GM15510 (cell line): ENCODE data around the gene DAAM2.

Experiments used
- POLR2A ChIP-seq: IDR thresholded peaks from 3 replicates; pipeline ENCODE4 v1.6.1; 2011; ENCODE audit warnings: borderline replicate concordance; ENCODE audit not compliant: insufficient read length; ENCODE audit errors: extremely low read depth

Gene DAAM2

GRCh38 chr6:39839445-39839844, 47.3 kb downstream of the DAAM2 start:
- no peak for TF ChIP-seq POLR2A

GRCh38 chr6:39840781-39841180, 48.6 kb downstream of the DAAM2 start:
- TF ChIP-seq POLR2A = no peak

- no peak for TF ChIP-seq POLR2A
Observed at GRCh38 chr6:39841291-39841690, 49.1 kb downstream of the DAAM2 start.

- no peak for TF ChIP-seq POLR2A
Observed at GRCh38 chr6:39841923-39842322, 49.7 kb downstream of the DAAM2 start.

DNA sequence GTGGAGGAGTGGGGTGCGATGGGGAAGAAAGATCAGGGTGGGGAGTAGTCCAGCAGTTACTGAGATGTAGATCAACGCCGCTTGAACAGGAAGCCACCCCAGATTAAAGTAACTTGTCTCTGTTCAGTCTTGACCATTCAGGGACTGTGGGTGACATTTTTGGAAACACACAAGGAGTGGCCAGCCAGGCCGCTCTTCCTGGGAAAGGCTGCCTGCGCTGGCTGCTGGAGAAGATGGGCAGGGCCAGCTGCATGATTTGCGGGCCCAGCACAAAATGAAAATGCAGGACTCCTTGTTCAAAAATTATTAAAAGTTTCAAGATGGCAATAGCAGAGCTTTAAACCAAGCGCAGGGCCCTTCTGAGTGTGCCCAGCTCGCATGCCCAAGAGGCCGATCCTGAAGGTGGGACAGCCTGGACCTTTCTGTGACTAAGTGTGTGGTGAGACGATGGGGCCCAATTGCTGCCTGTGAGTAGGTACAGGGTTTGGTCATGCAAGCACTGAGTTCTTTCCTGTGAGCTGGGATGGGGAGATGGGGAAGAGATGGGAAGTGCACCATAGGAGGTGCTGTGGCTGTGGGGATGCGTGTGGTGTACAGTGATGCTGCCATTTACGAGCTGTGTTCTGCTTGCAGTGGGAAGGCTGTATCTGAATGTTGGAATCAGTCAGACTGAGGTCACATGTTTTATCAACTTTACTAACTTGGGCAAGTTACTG, 51.3 kb downstream of the DAAM2 start:
- no peak for TF ChIP-seq POLR2A

DNA sequence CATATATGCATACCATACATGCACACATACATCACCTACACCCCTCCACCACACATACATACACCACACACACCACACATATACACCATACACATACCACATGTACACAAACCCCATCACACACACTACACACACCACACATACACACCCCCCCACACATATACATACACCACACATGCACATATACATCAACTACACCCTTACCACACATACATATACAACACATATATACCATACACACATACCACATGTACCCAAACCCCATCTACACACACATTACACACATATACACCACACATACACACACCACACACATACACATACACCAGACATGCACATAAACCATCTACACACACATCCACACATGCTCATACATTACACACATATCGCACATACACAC, 52.7 kb downstream of the DAAM2 start:
- no peak for TF ChIP-seq POLR2A

DNA sequence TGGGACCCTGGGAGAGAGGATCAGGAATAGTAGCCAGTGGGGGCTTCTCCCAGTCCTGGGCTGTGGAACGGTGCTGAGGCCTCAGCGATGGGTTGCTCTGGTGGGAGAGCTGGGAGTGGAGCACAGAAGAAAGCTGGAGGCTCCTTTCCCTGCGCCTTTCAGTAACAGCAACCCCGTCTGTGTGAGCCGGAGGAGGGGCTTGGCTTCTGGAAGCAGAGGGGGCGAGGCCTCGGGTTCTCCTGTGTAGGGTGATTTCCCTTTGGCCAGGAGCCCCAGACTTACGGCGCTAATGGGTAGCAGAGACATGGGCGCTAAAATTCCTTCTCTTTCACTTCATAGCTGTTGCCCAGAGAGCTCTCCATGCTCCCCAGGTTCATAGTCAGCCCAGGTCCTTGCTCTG, 55.0 kb downstream of the DAAM2 start:
- TF ChIP-seq POLR2A = no peak

- TF ChIP-seq POLR2A = no peak
Observed at GRCh38 chr6:39848171-39848570, 56.0 kb downstream of the DAAM2 start.

DNA sequence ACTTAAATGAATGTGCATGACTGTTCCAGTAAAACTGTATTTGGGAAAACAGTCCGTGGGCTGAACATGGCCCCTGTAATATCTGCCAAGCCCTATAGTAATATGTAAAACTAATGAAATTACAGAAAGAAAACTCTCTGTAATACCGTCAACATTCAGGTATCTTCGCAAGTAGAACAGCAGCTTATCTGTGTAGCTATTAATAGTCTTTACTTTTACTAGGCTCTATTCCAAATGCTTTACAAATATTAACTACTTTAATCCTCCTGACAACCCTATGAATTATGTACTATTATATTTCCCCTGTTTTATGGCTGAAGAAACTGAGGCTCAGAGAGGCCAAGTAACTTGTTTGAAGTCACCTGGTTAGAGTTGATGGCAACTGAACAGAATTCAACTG, 57.1 kb downstream of the DAAM2 start:
- TF ChIP-seq POLR2A = no peak

GRCh38 chr6:39849764-39850163, 57.6 kb downstream of the DAAM2 start:
- TF ChIP-seq POLR2A = no peak

DNA sequence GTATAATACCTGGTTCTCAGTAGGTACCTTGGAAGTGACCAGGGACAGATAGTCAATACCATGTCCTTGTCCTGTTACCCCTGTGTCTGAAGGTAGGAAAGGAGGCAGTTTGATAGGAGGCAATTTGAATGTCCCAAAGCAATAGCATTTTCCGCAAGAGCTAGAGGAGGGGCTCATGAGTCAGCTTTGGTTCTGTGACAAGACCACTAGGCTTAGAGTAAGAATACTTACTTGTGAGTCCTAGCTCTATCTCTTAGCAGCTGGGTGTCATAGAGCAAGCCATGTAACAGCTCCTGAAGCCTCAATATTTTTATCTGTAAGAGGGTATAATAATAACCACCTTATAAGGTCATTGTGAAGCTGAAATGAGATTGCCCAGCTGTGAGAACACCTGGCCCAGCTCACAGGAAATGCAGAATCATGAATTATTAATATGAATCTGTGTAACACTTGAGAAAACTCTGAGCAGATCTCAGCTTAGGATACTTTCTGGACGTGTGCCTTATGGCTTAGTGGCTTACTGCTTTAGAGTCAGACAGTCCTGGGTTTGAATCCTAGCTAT, 58.6 kb downstream of the DAAM2 start:
- no peak for TF ChIP-seq POLR2A

GRCh38 chr6:39851331-39851730, 59.2 kb downstream of the DAAM2 start:
- no peak for TF ChIP-seq POLR2A

- TF ChIP-seq POLR2A = no peak
Observed at GRCh38 chr6:39852324-39852723, 60.1 kb downstream of the DAAM2 start.

DNA sequence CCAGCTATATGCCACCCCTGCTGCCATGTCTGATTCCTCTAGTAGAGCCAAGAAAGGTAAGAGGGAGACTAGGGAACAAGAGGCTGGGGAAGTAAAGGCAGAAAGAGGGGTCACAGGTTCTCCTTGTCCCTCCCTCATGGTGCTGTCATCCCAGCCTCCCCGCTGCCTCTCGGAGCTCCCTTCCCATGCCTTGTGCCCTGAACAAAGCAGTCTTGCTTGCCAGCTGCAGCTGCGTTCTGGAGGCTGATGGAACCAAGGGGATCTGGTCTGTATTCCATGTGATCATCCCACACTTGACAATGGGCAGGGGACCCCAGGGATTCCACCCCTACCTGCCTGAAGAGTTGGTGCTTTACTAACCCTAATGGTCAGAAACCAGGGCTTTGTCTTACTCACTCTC, 61.4 kb downstream of the DAAM2 start:
- no peak for TF ChIP-seq POLR2A

DNA sequence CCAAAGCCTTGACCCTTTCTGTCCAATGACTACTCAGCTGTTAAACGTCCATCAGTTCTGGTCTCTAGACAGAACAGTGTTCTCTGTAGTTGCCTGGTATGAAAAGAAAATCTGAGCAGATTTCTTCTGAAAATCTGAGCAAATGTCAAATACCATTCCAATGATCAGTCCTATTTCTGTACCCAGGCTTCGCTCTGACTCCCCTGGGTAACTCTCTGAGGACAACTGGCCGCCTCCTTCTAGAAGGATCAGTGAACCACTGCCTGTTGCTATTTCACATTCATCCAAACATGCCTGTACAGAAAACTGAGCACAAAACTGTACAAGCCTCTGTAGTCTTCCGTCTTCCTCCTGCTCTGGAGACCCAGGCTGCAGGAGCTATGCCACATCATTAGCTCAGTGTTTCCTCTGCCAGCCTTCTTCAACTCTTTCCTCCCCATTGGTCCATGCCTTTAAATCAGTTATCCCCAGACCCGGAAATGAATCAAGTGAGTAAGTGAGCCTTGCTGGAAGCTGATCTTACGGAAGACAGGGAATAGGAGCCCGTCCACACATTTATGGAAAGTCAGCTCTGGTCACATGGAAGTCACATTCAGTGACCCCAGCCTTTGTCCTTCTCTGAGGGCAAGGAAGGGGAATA, 63.3 kb downstream of the DAAM2 start:
- no peak for TF ChIP-seq POLR2A

- no peak for TF ChIP-seq POLR2A
Observed at GRCh38 chr6:39859025-39859424, 66.8 kb downstream of the DAAM2 start.
